MM.1S (cell line): ENCODE results near the gene PPP1R12A.

Experiments
- DNase-seq: peaks from one replicate; pipeline ENCODE4 v3.0.0-alpha.2; 2015
- H2AFZ ChIP-seq: fragments of 300-600 bp; sonication (generic); 2 replicates; pipeline ENCODE4 v1.6.0; 2016; ENCODE audit warnings: antibody characterized with exemption, low read length
- H3F3A ChIP-seq: fragments of 300-600 bp; sonication (generic); 2 replicates; pipeline ENCODE4 v1.6.1; 2016; ENCODE audit warnings: mild to moderate bottlenecking, antibody characterized with exemption, low read length, moderate library complexity, mixed read lengths; ENCODE audit not compliant: insufficient read depth
- H3K27ac ChIP-seq: fragments of 300-600 bp; sonication (generic); 2 replicates; pipeline ENCODE4 v1.5.1; 2016; ENCODE audit warnings: mild to moderate bottlenecking, low read length
- H3K27me3 ChIP-seq: fragments of 300-600 bp; sonication (generic); replicated peaks from 2 replicates; pipeline ENCODE4 v1.6.0; 2016; ENCODE audit warnings: low read length; ENCODE audit not compliant: insufficient read depth
- H3K36me3 ChIP-seq: fragments of 300-600 bp; sonication (generic); replicated peaks from 2 replicates; pipeline ENCODE4 v1.6.1; 2016; ENCODE audit warnings: mild to moderate bottlenecking, low read length, mixed read lengths; ENCODE audit not compliant: insufficient read depth
- H3K4me1 ChIP-seq: fragments of 300-600 bp; sonication (generic); 2 replicates; pipeline ENCODE4 v1.6.1; 2016; ENCODE audit warnings: low read length, mixed read lengths
- H3K4me2 ChIP-seq: fragments of 300-600 bp; sonication (generic); 2 replicates; pipeline ENCODE4 v1.6.0; 2016; ENCODE audit warnings: low read depth, low read length
- H3K4me3 ChIP-seq: fragments of 300-600 bp; sonication (generic); 2 replicates; pipeline ENCODE4 v1.5.1; 2016; ENCODE audit warnings: low read length, mixed read lengths
- H3K79me2 ChIP-seq: fragments of 300-600 bp; sonication (generic); 2 replicates; pipeline ENCODE4 v1.6.1; 2016; ENCODE audit warnings: mixed run types, low read length, mixed read lengths
- H3K9ac ChIP-seq: fragments of 300-600 bp; sonication (generic); 2 replicates; pipeline ENCODE4 v1.6.1; 2016; ENCODE audit warnings: low read length, mixed read lengths
- H3K9me2 ChIP-seq: fragments of 300-600 bp; sonication (generic); replicated peaks from 2 replicates; pipeline ENCODE4 v1.6.1; 2016; ENCODE audit warnings: mild to moderate bottlenecking, low read length, mixed read lengths; ENCODE audit not compliant: insufficient read depth
- H3K9me3 ChIP-seq: fragments of 300-600 bp; sonication (generic); replicated peaks from 2 replicates; pipeline ENCODE4 v1.6.1; 2016; ENCODE audit warnings: mild to moderate bottlenecking, low read length, mixed read lengths; ENCODE audit not compliant: insufficient read depth
- H4K20me1 ChIP-seq: fragments of 300-600 bp; sonication (generic); 2 replicates; pipeline ENCODE4 v1.6.1; 2016; ENCODE audit warnings: mild to moderate bottlenecking, low read length, moderate library complexity, mixed read lengths; ENCODE audit not compliant: insufficient read depth
- CTCF ChIP-seq: fragments of 300-600 bp; sonication (generic); IDR thresholded peaks from 2 replicates; pipeline ENCODE4 v1.5.1; 2016; ENCODE audit warnings: antibody characterized with exemption, low read length, mixed read lengths
- EZH2 ChIP-seq: fragments of 300-600 bp; sonication (generic); optimal IDR thresholded peaks from 2 replicates; pipeline ENCODE3; 2017; ENCODE audit warnings: low read depth, mild to moderate bottlenecking, antibody characterized with exemption, low read length, mixed read lengths
- EZH2phosphoT487 ChIP-seq: fragments of 300-600 bp; sonication (generic); IDR thresholded peaks from 2 replicates; pipeline ENCODE4 v1.6.1; 2018; ENCODE audit warnings: antibody characterized with exemption, low read length

PPP1R12A gene

GRCh38 chr12:79764641-79765040 lies 170.3 kb downstream of the PPP1R12A start:
- Histone ChIP-seq H3K9ac (no peak overlapping the region), H3K4me1 (no peaks in the 10 kb centered on the region), H2AFZ (no peak overlapping the region), H3K4me2 (no peak overlapping the region), H3K36me3 (no peaks in the 10 kb centered on the region), H3K27me3 (no peaks in the 10 kb centered on the region), H3K79me2 (no peaks in the 10 kb centered on the region), H3K4me3 (no peak overlapping the region), H3K9me2 (no peaks in the 10 kb centered on the region), H4K20me1 (no peaks in the 10 kb centered on the region), H3K27ac (no peak overlapping the region), H3K9me3 (no peaks in the 10 kb centered on the region), H3F3A (no peaks in the 10 kb centered on the region)
- TF ChIP-seq EZH2 (no peak), CTCF (no peak), EZH2phosphoT487 (no peak)
- DNase-seq = no peak

- H3K27ac ChIP-seq = no peak overlapping the region
- no peak for TF ChIP-seq EZH2
- H3K9me2 ChIP-seq = no peaks in the 10 kb centered on the region
- no peaks in the 10 kb centered on the region for H4K20me1 ChIP-seq
- no peak overlapping the region for H3K9ac ChIP-seq
- no peaks in the 10 kb centered on the region for H3K9me3 ChIP-seq
- H2AFZ ChIP-seq = no peak overlapping the region
- H3K79me2 ChIP-seq = no peaks in the 10 kb centered on the region
- H3K4me2 ChIP-seq = no peak overlapping the region
- H3K27me3 ChIP-seq = no peaks in the 10 kb centered on the region
- no peak for DNase-seq
- no peak overlapping the region for H3K4me3 ChIP-seq
- H3K4me1 ChIP-seq = no peaks in the 10 kb centered on the region
- H3K36me3 ChIP-seq = no peaks in the 10 kb centered on the region
- H3F3A ChIP-seq = no peaks in the 10 kb centered on the region
Observed at GRCh38 chr12:79763766-79764452, 171.0 kb downstream of the PPP1R12A start.

GRCh38 chr12:79761341-79761740 lies 173.6 kb downstream of the PPP1R12A start:
- H3K4me2 ChIP-seq = no peak overlapping the region
- no peak overlapping the region for H3K9ac ChIP-seq
- H3K9me2 ChIP-seq = no peaks in the 10 kb centered on the region
- TF ChIP-seq EZH2phosphoT487 (no peak), EZH2 (no peak), CTCF (no peak)
- H3K79me2 ChIP-seq = no peaks in the 10 kb centered on the region
- H3K9me3 ChIP-seq = no peaks in the 10 kb centered on the region
- H3K4me3 ChIP-seq = no peak overlapping the region
- H3F3A ChIP-seq = no peaks in the 10 kb centered on the region
- H3K4me1 ChIP-seq = no peaks in the 10 kb centered on the region
- H3K27ac ChIP-seq = no peak overlapping the region
- no peaks in the 10 kb centered on the region for H4K20me1 ChIP-seq
- no peaks in the 10 kb centered on the region for H3K36me3 ChIP-seq
- DNase-seq = no peak
- no peaks in the 10 kb centered on the region for H3K27me3 ChIP-seq
- no peak overlapping the region for H2AFZ ChIP-seq

- Histone ChIP-seq H3K79me2 (no peaks in the 10 kb centered on the region), H3K27me3 (no peaks in the 10 kb centered on the region), H3K4me3 (no peak overlapping the region), H3K36me3 (no peaks in the 10 kb centered on the region), H2AFZ (no peak overlapping the region), H3K9me2 (no peaks in the 10 kb centered on the region), H3K4me2 (no peak overlapping the region), H3K9ac (no peak overlapping the region), H4K20me1 (no peaks in the 10 kb centered on the region), H3K27ac (no peak overlapping the region), H3F3A (no peaks in the 10 kb centered on the region), H3K9me3 (no peaks in the 10 kb centered on the region), H3K4me1 (no peaks in the 10 kb centered on the region)
- TF ChIP-seq CTCF (no peak), EZH2phosphoT487 (no peak), EZH2 (no peak)
- DNase-seq = no peak
Observed at GRCh38 chr12:79747274-79747673, 187.6 kb downstream of the PPP1R12A start.
